Hair follicular keratinocyte (primary cell): Measurements from ENCODE around the gene DMC1. TPM values are rescaled to one million over a fixed set of nuclear protein-coding genes. Genes with fewer than 3 reads are reported as not detected.

ENCODE experiments used
- total RNA-seq: library from RNA; depleted of rRNA; stranded (reverse); fragments of >200 nt; gene quantifications from 2 replicates; pipeline ENCODE4 v1.2.3, GENCODE V29; 2015

The DMC1 gene
- 0.39 and 1.7 TPM in 2 replicates for total RNA-seq

DNA sequence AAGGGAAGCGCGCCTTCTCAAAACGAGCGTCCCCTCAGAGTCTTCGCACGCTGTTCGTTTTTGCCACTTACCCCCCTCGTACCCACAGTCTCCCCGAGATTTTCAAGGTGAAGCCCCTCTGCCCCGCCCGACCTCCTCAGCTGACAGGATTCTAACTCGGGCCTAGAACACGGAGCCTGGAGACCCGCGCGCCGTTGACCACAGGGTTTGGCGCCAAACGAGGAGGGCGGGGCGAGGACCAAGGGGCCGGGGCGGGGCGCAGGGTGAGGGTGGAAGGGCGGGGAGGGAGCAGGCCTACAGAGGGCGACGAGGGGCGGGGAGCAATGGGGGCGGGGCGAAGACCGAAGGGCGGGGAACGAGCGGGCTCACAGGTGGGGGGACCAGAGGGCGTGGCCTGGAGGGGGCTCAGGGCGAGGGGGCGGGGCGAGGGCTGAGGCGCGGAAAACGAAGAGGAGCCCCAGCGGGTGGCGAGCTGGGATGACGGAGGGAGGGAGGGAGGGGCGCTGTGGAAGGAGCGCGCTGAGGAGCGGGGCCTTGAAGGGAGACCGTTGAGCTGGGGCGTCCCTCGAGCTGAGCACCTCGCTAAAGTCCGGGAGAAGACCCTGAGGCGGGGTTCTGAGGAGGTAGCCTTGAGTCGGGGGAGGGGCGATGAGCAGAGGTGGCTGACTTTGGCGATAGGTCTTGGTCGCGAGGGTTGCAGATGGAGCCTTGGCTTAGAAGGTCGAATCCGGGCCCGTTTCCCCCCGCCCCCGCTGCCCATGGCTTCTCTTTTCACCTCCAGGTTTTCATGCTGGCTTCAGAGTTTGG is at the start of gene DMC1:
Gene DMC1 (minus strand): TSS at position 212 of the 807 bp plus-strand sequence. CDS start 1,927 bp downstream, outside the sequence.

GRCh38 chr22:38506118-38506962 is 63.6 kb downstream of the DMC1 start, which contains the start of gene DDX17:
DDX17 (minus strand) TSS chr22:38506311.

Other genes with a start within 250 kb of the DMC1 start
- not detected in 2 replicates for gene KCNJ4, start 115.0 kb downstream of the DMC1 start, total RNA-seq
- 16.6 and 22.8 TPM in 2 replicates for gene KDELR3, start 102.1 kb downstream of the DMC1 start, total RNA-seq
- 107 and 159 TPM in 2 replicates for gene DDX17, start 63.9 kb downstream of the DMC1 start, total RNA-seq
- 0.16 TPM in 1 of 2 replicates, not detected in the other for gene FAM227A, start 86.2 kb upstream of the DMC1 start, total RNA-seq
- gene CBY1, start 86.5 kb upstream of the DMC1 start, total RNA-seq: 22.9 and 24.1 TPM in 2 replicates
- 57.6 and 109 TPM in 2 replicates for gene TOMM22, start 111.8 kb upstream of the DMC1 start, total RNA-seq
- gene JOSD1, start 130.8 kb upstream of the DMC1 start, total RNA-seq: 42.0 and 86.2 TPM in 2 replicates
- 23.8 and 33.0 TPM in 2 replicates for gene GTPBP1, start 135.8 kb upstream of the DMC1 start, total RNA-seq
- 72.1 and 72.8 TPM in 2 replicates for gene SUN2, start 185.8 kb upstream of the DMC1 start, total RNA-seq
- 18.8 and 23.2 TPM in 2 replicates for gene DNAL4, start 224.0 kb upstream of the DMC1 start, total RNA-seq